NCI-H2029 (cell line): ENCODE results near the gene KYAT1.
"Not testable (repeated sequence)": the region's sequence is repeated elsewhere in the genome, so short reads cannot be mapped to it uniquely, and the experiment has no call there.

Experiments
- DNase-seq: peaks from one replicate; lab custom pipeline; 2025; lab: John Stamatoyannopoulos, UW

KYAT1 gene

GRCh38 chr9:128818099-128818838 is 63.5 kb downstream of the KYAT1 start, which contains the start of gene ENDOG:
Gene ENDOG (plus strand): TSS chr9:128818500. CDS start chr9:128818685, 185 bp downstream.
- DNase-seq: peak; percentile 98

- no peak for DNase-seq
Measured at GRCh38 chr9:128810873-128811272, 70.9 kb downstream of the KYAT1 start.

GRCh38 chr9:128809831-128810230 is 71.9 kb downstream of the KYAT1 start:
- no peak for DNase-seq

- DNase-seq: no peak
Measured at GRCh38 chr9:128809036-128809599, 72.6 kb downstream of the KYAT1 start.

- DNase-seq: no peak
Measured at GRCh38 chr9:128808543-128808942, 73.2 kb downstream of the KYAT1 start.

GRCh38 chr9:128807827-128808226 is 73.9 kb downstream of the KYAT1 start:
- no peak for DNase-seq

GRCh38 chr9:128805661-128806060 is 76.1 kb downstream of the KYAT1 start:
- no peak for DNase-seq

- DNase-seq: no peak
Measured at GRCh38 chr9:128802482-128802881, 79.3 kb downstream of the KYAT1 start.

GRCh38 chr9:128800061-128800460 is 81.7 kb downstream of the KYAT1 start:
- DNase-seq: no peak

GRCh38 chr9:128798896-128799295 is 82.9 kb downstream of the KYAT1 start:
- DNase-seq: no peak

GRCh38 chr9:128794961-128795360 is 86.8 kb downstream of the KYAT1 start:
- not testable (repeated sequence) for DNase-seq

GRCh38 chr9:128792978-128793686 is 88.6 kb downstream of the KYAT1 start:
- no peak for DNase-seq

- no peak for DNase-seq
Measured at GRCh38 chr9:128792134-128792533, 89.6 kb downstream of the KYAT1 start.

GRCh38 chr9:128790536-128790935 is 91.2 kb downstream of the KYAT1 start:
- no peak for DNase-seq

- DNase-seq: no peak
Measured at GRCh38 chr9:128788445-128788844, 93.3 kb downstream of the KYAT1 start.

- DNase-seq: no peak
Measured at GRCh38 chr9:128787659-128788058, 94.1 kb downstream of the KYAT1 start.

- DNase-seq: peak; percentile 76
Measured at GRCh38 chr9:128786681-128787601, 94.8 kb downstream of the KYAT1 start, which contains the start of gene TBC1D13. Gene TBC1D13 (plus strand): TSS chr9:128787253. CDS start chr9:128787354, 101 bp downstream.

GRCh38 chr9:128785427-128785826 is 96.3 kb downstream of the KYAT1 start:
- DNase-seq: no peak
